Stimulated activated CD8-positive, alpha-beta memory T cell treated with anti-CD3 and anti-CD28 coated beads, Interleukin-7, amount 100 ng/mL, for 48 hours (primary cell): ENCODE data around the gene MERTK.
A peak's percentile ranks its signal among the peaks of the same experiment; 100 is the strongest.
"Not testable (repeated sequence)": the region's sequence is repeated elsewhere in the genome, so short reads cannot be mapped to it uniquely, and the experiment has no call there.

ENCODE experiments used
- DNase-seq, 2 donors: peaks; one replicate each; pipeline ENCODE4 v3.0.0-alpha.2; 2020; ENCODE audit warnings: low read depth in 1 of 2; ENCODE audit errors: extremely low read depth in 1 of 2

Gene MERTK

DNA sequence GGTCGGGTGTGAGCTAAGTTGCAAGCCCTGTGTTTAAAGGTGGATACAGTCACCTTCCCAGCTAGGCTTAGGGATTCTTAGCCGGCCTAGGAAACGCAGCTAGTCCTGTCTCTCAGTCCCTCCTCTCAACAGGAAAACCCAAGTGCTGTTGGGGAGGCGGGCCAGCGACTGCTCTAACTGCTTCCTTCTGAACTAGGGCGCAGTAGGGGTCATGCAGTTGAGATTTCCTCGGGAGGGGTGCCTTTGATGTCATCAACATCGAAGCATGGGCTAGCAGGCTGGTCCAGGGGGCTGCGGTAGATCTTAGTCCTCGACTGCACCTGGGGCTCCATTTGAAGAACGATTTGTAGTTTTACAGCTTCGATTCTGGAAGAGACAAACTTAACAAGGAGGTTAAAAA, 141.1 kb downstream of the MERTK start:
- not testable (repeated sequence) for DNase-seq

- not testable (repeated sequence) for DNase-seq
Measured at GRCh38 chr2:112040066-112040465, 141.7 kb downstream of the MERTK start.

GRCh38 chr2:112041460-112041859, 143.1 kb downstream of the MERTK start:
- not testable (repeated sequence) for DNase-seq

GRCh38 chr2:112045446-112046014, 147.1 kb downstream of the MERTK start:
- DNase-seq: no peak

- DNase-seq: no peak
Measured at GRCh38 chr2:112046231-112046630, 147.8 kb downstream of the MERTK start.

DNA sequence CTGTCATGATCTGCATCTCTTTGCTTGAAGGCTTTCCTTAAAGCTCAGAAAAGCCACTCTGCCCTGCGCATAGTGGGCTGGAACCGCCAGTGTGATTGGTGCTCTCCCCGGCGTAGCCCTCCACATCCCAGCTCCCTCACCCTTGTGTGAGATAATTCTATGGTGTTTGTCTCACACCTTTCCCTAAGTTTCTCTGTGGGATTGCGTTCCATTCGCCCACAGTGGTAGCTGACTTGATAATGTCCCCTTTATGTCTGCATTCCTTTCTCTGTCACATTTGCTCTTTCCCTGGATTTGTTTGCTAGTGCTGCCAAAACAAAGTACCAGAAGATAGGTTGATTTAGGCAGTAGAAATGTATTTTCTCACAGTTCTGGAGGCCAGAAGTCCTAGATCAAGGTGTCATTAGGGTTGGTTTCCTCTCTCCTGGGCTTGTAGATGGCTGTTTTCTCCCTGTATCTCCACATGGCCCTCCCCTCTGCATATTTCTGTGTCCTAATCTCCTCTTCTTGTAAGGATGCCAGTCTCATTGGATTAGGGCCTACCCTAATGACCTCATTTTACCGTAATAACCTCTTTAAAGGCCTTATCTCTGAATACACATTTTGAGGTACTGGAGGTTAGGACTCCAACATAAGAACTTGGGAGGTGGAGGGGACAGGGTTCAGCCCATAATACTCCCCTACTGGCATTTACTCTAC, 149.3 kb downstream of the MERTK start:
- DNase-seq: no peak

GRCh38 chr2:112048236-112048592, 149.8 kb downstream of the MERTK start:
- no peak for DNase-seq

- DNase-seq: no peak
Measured at GRCh38 chr2:112048887-112049286, 150.5 kb downstream of the MERTK start.

GRCh38 chr2:112050316-112050715, 151.9 kb downstream of the MERTK start:
- no peak for DNase-seq

GRCh38 chr2:112053917-112054846, 155.8 kb downstream of the MERTK start:
- DNase-seq: peak; percentile 88 to 93

GRCh38 chr2:112054847-112055729, 156.7 kb downstream of the MERTK start, which contains the start of gene TMEM87B:
TSS of gene TMEM87B (plus strand) at chr2:112055269. CDS start at chr2:112055592, 323 bp downstream.
- DNase-seq: peak; percentile 91 to 97

DNA sequence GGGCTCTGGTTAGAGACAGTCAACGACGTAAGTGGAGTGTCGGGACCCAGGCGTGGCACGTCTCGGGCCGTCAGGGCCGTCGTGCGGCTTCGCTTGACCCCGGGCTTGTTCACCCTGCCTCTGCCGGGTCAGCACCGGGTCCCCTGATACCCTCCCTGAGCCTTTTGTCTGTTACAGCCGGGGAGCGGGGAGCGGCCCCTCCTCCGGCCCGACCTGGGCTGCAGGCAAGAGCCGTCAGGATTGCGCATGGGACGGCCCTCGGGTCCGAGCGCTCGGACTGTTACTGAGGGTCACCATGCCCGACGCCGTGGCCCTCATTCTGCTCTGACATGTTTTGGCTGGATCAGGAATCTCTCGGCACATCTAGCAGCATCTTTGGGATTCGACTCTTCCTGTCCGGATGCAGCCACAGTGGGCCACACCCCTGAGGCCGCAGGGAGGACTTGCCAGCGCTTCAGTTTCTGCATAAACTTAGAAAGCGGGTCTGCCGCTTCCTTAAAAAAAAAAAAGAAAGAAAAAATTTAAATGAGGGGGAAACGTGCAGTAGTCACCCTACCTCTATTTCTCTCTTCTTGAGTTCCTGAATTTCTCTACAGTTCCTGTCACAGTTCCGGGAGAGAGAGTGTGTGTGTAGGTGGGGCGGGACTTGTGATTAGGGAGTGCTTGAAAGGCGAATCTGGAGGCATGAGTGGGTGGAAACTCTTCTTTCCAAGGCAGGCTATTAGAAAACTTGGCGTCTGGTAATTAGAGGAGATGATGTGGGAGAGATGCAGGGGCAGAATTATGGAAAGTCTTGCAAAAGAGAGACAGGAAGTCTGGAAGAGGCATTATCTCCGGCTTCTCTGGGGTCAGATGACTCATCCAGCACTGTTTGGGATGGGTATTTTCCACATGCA, 157.6 kb downstream of the MERTK start:
- peak in 1 of 2 donors; percentile 7 for DNase-seq

DNA sequence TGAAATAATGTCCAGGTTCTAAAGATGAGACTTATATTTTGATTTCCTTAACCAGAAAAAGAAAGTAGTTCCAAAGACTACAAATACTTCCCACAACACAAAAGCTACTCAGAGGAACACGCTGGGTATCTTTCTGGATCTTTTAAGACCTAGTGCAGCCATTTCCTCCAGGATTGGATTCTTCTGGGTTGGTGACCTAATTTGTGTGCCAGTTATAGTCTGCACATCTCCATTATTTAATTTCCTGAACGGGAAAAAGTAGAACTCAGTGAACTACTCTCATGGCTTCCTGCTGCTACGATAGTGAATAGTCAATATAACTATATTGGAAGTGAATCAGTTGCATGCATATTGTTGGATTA, 158.2 kb downstream of the MERTK start:
- no peak for DNase-seq

DNA sequence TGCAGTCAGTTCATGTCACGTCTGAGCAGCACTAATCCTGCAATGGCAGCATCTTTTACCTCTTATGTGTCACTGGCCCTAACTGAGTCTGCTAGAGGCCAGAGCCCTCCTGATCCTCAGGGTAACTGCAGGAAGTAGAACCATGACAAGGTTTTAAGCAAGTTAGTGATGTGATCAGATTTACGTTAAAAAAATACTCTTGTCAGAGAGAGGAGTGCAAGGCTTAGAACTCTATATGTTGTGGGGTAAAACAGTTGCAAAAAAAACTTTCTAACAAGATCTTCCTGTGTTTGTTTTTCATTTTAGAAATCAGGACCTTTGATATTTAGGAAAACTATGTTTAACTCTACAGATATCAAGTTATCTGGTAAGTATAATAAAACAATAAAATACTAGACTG, 161.3 kb downstream of the MERTK start:
- DNase-seq: no peak

DNA sequence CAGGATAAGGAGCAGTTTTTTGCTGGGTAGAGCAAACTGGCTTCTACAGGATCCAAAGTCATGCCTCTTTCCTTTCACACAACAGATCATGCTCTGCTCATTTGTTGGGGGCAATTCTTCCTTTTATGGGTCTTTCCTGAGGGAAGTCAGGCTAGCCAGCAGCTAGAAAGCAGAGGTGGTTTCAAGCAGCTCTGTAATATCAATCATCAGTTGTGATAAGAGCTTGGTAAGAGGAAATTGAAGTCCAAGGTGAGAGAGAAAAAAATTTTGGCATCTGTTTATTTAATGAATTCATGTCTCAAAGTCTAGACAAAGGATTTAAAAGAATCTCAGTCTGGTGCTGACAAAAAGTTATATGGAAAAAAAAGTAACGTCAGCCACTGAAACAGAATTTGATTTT, 162.9 kb downstream of the MERTK start:
- no peak for DNase-seq

DNA sequence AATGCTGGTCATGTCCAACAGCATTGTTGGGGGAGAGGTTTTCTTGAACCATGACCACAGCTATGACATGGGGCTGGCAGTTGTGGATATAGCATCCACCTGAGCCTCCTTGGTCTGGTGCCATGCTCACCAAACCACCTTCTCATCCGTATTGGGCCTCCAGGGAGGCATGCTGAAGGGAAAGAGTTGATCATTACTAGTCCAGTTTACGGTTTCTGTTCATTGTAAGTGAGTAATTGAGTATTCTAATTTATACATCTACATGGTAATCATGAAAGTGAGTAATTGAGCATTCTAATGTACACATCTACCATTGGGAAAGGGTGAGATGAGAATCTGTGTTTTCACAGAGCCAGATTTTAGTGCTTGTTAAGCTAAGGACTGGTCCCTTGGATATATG, 163.4 kb downstream of the MERTK start:
- DNase-seq: no peak

- no peak for DNase-seq
Measured at GRCh38 chr2:112062894-112063293, 164.5 kb downstream of the MERTK start.

DNA sequence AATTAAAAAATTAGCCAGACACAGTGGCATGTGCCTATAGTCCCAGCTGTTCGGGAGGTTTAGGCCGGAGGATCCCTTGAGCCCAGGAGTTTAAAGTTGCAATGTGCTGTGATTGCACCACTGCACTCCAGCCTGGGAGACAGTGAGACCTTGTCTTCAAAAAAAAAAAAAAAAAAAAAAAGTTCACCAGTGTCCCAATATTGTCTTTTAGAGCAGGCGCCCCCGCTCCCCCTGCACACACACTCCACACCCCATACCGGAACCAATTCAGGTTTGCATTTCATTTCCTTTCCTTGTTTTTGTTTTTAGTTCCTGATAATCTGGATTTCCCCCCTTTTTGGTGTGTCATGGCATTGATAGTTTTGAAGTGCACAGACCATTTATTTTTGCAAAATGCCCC, 167.1 kb downstream of the MERTK start:
- no peak for DNase-seq

DNA sequence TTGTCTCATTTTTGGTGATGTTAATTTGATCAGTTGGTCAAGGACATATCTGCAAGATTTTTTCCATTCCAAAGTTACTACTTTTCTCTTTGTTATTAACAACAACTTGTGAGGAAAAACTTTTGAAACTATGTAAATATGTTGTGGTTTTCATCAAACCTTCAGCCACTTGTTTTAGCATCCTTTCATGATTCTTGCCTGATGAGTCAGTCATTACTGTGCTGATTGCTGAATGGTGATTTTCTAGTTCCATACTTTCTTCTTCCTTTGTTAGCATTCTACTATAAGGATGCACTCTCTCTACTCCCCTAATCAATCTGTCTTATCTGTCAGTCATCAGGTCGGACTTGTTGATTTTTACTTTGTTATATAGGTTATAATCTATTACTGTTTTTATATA, 167.6 kb downstream of the MERTK start:
- DNase-seq: no peak

- DNase-seq: not testable (repeated sequence)
Measured at GRCh38 chr2:112069794-112070193, 171.4 kb downstream of the MERTK start.
